CD4-positive, alpha-beta T cell treated with Interleukin-6 at 100 ng/mL for 8 hours (primary cell): ENCODE measurements around the gene CHCHD3.

Experiments used
- DNase-seq: peaks from one replicate; pipeline ENCODE4 v3.0.0-alpha.2; 2020; ENCODE audit warnings: mixed read lengths, low spot score

CHCHD3 gene

GRCh38 chr7:133077394-133077793 is 4.5 kb downstream of the CHCHD3 start:
- no peak for DNase-seq

GRCh38 chr7:133076142-133076541 is 5.7 kb downstream of the CHCHD3 start:
- DNase-seq = no peak

GRCh38 chr7:133071506-133071905 is 10.4 kb downstream of the CHCHD3 start:
- DNase-seq = no peak

- DNase-seq = no peak
Measured at GRCh38 chr7:133070562-133070961, 11.3 kb downstream of the CHCHD3 start.

- no peak for DNase-seq
Measured at GRCh38 chr7:133065301-133065700, 16.6 kb downstream of the CHCHD3 start.

GRCh38 chr7:133064082-133064820 is 17.6 kb downstream of the CHCHD3 start:
- no peak for DNase-seq

- no peak for DNase-seq
Measured at GRCh38 chr7:133061792-133062191, 20.1 kb downstream of the CHCHD3 start.

- DNase-seq = no peak
Measured at GRCh38 chr7:133061357-133061756, 20.5 kb downstream of the CHCHD3 start.

- no peak for DNase-seq
Measured at GRCh38 chr7:133060004-133060403, 21.9 kb downstream of the CHCHD3 start.

GRCh38 chr7:133059263-133059662 is 22.6 kb downstream of the CHCHD3 start:
- no peak for DNase-seq

- DNase-seq = no peak
Measured at GRCh38 chr7:133056370-133057238, 25.3 kb downstream of the CHCHD3 start.

- no peak for DNase-seq
Measured at GRCh38 chr7:133054162-133054840, 27.6 kb downstream of the CHCHD3 start.

GRCh38 chr7:133053321-133053891 is 28.5 kb downstream of the CHCHD3 start:
- DNase-seq = no peak

GRCh38 chr7:133052826-133053225 is 29.1 kb downstream of the CHCHD3 start:
- DNase-seq = no peak

GRCh38 chr7:133052401-133052756 is 29.5 kb downstream of the CHCHD3 start:
- DNase-seq = no peak

- DNase-seq = no peak
Measured at GRCh38 chr7:133051719-133052400, 30.0 kb downstream of the CHCHD3 start.

GRCh38 chr7:133051066-133051465 is 30.8 kb downstream of the CHCHD3 start:
- DNase-seq = no peak

GRCh38 chr7:133050200-133050995 is 31.5 kb downstream of the CHCHD3 start:
- DNase-seq = no peak

- DNase-seq = no peak
Measured at GRCh38 chr7:133048589-133048988, 33.3 kb downstream of the CHCHD3 start.

- no peak for DNase-seq
Measured at GRCh38 chr7:133047321-133047720, 34.6 kb downstream of the CHCHD3 start.
